NCI-H2029 (cell line): ENCODE results near the gene ATG10.
"Not testable (repeated sequence)": the region's sequence is repeated elsewhere in the genome, so short reads cannot be mapped to it uniquely, and the experiment has no call there.

Experiments used
- DNase-seq: peaks from one replicate; lab custom pipeline; 2025; lab: John Stamatoyannopoulos, UW

The ATG10 gene

DNA sequence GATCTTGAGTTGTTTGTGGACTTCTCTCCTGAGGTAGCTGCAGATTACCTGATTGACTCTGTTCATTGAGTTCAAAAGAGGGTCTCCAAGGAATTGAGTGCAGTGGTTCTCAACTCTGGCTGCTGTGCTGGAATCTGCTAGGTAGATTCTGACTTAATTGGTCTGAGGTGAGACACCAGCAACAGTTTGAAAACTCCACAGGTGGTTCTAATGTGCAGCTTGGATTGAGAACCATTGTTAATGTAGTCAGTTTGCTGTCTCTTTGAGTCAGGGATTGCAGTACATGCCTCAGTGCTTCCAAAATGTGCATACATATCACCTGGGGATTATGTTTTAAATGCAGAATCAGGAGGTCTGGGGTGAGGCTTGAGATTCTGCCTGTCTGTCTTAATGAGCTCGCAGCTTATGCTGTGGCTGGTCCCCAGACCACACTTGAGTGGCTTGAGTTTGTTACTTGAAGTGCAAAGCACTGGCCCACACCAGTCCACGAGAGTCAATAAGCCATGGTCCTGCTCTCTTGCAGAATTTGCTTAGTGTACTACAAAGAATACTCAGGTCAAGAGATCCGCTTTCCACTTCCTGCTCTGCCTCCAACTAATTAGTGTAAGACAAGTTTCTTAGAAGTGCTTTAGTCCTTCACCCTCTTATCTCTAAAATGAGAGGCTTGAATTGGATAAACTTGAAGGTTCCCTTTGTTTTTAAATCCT lies 82.3 kb downstream of the ATG10 start:
- no peak for DNase-seq

DNA sequence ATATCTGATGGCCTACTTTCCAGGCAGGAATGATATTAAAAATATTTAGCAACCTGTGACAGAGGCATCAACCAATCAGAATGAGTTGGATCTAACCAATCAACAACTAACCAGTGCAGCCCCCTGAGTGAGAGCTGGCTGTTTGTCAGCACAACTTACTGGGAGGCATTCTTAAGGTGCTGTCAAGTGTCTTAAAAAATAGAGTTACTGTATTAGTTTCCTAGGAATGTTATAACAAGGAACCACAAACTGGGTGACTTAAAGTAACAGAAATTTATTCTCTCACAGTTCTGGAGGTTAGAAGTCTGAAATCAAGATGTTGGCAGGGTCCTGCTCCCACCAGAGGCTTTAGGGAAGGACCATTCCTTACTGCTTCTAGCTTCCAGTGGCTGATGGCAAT lies 85.2 kb downstream of the ATG10 start:
- DNase-seq = no peak

- no peak for DNase-seq
Observed at GRCh38 chr5:82058710-82059109, 86.9 kb downstream of the ATG10 start.

GRCh38 chr5:82066791-82067190 lies 95.0 kb downstream of the ATG10 start:
- no peak for DNase-seq

DNA sequence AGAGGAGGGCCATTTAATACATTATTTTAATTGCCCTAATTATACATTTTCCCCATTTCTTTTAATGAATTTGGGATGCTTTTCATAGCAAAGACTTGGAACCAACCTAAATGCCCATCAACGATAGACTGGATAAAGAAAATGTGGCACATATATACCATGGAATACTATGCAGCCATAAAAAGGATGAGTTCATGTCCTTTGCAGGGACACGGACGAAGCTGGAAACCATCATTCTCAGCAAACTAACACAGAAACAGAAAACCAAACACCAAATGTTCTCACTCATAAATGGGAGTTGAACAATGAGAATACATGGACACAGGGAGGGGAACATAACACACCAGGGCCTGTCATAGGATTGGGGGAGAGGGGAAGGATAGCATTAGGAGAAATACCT lies 96.2 kb downstream of the ATG10 start:
- not testable (repeated sequence) for DNase-seq

GRCh38 chr5:82068723-82069122 lies 96.9 kb downstream of the ATG10 start:
- no peak for DNase-seq

DNA sequence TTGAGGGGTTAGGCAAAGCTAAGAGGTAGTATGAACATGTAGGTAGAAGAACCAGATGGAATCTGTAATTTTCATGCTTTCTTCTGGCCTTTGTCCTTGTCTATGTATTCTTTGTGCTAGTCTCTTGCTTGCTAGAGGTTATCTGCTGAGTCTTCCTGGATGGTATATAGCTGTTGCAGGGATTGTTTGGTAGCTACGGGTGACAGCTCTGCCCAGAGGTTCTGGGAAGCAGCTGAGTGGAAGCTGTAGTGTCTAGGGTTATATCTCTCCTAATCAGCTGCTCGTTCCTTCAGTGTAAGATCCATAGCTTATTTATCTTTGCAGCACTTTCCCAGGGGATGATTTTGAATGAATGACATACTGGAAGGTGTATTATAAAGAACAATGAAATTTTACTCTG lies 100.3 kb downstream of the ATG10 start:
- DNase-seq = no peak

DNA sequence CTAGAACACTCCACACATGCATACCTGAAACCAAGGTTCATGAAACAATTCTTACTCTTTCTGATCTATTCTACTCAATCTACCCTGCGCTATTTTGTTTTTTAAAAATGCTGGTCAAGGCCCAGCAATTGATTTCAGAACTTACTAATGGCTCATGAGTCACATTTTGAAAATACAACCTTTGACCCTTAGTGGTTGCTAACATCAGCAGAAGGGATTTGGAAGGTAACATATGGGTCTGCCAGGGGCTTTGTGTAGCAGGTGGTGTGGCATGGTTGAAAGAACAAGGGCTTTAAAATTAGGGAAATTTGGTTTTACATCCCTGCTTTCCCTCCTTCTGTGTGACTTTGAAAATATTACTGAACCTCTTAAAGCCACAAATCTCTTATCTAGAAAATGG lies 101.4 kb downstream of the ATG10 start:
- DNase-seq = no peak

DNA sequence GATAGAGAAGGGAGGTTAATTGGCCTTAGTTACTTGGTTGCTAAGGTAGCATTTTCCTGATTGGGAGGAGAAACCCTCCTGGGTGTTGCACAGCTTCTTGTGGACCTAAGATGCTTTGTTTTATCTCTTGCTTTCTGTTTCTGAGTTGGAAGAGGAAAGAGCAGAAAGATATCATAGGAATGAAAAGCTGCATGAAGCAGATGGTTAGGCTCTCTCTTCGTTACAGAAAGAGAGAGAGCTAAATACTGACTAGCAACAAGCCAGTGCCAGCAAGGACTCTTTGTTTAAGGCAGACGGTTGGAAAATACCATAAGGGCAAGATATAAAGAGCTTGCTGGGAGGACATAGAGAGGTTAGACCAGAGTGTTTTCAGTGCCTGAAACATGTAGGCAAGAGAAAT lies 103.1 kb downstream of the ATG10 start:
- DNase-seq = no peak

DNA sequence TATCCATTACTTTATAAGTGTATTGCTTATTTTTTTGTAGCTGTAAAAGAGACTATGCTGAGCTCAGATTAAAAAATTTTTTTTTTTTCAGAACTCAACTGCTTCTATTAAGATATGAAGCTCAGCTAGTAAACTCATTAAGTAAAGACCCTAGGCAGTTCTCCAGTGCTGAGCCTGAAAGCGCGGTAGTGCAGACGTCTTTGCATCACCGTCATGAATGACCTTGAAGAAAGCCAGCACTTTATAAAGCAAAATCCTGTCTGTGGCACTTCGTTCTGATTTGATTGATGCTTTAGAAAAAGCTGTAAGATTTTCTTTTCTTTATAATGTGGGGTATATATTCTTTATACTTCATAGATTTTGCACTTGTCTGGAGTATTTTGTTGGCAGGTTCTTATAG lies 105.7 kb downstream of the ATG10 start:
- no peak for DNase-seq

DNA sequence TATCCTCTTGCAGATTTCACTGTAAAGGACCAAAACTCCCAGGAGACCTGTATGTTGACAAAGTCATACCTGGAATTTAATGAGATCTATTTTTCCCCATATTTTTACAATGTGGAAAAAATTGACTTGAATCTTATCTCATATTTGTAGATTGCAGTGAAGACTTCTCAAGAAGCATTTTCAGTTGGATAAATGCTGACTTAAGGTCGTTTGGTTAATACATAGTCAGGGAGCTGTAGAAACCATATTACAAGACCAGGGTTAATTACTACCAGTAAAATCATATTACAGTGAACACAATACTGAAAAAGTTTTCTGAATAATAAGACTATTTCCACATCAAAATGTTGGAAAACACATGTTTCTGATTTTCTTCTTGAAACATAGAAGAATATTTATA lies 119.8 kb downstream of the ATG10 start:
- DNase-seq = no peak

DNA sequence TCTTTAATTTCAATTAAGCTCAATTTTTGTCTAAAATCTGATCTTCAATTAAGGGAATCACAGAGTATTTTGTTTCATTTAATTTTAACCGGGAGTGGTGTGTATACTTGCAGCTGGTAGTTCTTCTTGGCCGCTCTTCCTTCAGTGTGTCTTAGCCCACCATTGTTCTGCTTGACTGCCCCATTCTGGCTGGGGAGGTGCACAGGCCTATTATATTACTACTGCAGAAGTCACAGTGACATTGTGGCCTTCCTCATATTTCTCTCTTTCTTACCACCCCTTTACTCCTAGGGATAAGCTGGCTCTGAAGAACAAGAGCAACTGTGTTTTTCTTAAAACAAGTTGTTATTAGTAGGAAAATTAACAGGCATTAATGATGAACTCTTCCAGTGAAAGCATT lies 123.7 kb downstream of the ATG10 start:
- DNase-seq = no peak

DNA sequence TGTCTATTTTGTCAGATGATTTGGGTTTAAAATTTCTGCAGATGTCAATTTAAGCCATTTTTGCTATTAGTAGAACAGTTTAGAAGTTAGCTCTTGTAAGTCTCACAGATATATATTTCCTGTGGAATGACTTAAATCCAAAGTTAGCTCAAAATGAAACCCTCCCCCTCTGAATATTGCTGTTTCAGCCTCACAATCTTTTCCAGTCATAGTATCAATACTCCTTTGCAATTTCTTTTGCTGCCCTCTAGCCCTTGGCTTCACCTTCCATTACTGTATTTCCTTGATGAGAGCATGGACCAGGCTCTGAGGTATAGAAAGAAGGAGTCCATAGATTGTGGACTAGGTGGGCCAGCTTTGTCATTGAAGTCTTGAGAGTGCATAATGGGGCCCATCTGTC lies 124.4 kb downstream of the ATG10 start:
- DNase-seq = no peak

DNA sequence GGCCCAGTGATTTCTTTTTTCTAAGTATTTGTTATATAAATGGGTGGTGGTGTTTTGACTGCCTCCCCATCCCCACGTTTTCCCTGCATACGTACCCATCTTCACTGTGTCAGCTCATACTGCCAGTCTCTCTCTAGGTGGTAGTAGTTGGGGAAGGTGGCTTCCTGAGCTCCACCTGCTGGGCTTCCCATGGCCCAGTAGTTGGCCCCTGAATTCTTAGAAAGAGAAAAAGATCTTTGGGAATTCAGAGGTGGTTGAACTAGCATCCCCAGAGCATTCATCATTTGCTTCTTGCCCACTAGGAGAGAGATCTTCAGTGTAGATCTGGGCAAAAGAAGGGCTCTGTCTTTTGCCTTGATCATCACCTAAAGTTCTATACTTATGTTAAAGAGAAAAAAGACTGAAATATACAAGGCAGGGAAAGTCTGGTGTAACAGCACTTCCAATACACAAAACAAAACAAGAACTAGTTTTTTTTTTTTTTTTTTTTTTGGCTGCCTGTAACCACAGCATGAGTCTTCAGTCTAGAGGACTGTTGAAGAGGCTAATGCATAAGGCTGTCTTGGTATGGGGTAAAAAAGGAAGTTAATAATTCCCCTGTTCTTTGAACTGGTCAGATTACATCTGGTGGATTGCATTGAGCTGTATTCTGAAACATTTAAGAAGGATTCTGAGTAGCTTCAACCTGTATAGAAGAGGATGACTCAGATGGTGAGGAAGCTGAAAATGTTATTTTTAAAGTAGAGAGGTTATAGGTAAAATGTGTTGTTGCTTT lies 128.7 kb downstream of the ATG10 start:
- DNase-seq = no peak

GRCh38 chr5:82104872-82105271 lies 133.0 kb downstream of the ATG10 start:
- no peak for DNase-seq

DNA sequence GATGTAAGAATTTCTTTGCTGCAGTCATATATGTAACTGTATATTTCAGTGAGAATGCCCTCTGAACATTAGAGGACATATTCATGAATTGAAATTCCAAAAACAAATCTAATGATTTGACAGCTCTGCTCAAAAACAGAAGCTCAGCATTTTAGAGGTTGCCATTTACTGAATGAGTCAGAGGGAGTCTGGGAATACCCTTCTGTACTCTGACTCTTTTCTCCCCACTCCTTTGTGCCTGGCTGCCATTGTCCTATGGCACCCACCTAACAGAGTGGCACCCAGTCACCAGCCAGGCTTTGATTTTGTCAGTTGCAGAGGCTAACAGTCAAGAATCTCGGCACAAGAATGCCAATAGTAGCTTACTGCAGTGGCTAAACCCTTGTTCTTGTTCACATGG lies 133.6 kb downstream of the ATG10 start:
- no peak for DNase-seq

- DNase-seq = no peak
Observed at GRCh38 chr5:82106207-82106606, 134.4 kb downstream of the ATG10 start.

DNA sequence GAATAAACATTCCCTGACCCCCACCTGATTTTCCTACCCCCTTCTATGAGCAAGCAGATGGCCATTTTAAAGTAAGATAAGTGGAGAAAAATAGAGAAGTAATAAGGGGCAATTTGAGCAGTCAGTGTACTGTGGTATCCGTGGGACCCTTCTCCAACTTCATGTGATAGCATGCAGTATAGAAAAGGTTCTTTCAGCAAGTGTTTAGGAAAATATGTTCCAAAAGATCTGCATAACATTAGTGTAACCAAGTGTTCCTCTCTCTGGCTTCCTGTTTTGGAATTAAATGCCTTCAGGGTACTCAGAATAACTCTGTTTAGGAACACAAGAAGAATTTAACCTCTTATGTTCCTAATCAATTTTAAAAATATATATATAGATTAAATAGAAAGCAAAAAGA lies 134.9 kb downstream of the ATG10 start:
- DNase-seq = no peak

DNA sequence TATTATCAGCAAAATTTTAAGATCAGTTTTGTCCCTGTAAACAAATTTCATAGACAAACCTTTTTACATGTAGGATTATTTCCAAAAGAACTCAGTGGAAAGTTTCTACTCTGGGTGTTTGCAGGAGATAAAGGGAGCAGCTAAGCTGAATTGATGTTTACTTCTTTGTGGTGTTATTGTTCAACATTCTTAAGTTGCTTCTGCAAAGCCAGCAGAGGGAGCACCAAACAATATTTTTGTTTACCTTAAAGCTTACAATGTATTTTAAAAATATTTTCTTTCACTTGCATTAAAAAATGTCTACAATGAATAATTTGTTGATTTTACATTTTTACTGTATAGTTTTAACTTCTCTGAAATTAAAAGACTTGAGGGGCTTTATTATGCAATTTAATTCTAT lies 135.4 kb downstream of the ATG10 start:
- DNase-seq = peak; percentile 11

GRCh38 chr5:82109013-82109412 lies 137.2 kb downstream of the ATG10 start:
- DNase-seq = no peak

DNA sequence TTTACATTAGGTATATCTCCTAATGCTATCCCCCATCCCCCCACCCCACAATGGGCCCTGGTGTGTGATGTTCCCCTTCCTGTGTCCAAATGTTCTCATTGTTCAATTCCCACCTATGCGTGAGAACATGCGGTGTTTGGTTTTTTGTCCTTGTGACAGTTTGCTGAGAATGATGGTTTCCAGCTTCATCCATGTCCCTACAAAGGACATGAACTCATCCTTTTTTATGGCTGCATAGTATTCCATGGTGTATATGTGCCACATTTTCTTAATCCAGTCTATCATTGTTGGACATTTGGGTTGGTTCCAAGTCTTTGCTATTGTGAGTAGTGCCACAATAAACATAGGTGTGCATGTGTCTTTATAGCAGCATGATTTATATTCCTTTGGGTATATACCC lies 138.1 kb downstream of the ATG10 start:
- DNase-seq = not testable (repeated sequence)

DNA sequence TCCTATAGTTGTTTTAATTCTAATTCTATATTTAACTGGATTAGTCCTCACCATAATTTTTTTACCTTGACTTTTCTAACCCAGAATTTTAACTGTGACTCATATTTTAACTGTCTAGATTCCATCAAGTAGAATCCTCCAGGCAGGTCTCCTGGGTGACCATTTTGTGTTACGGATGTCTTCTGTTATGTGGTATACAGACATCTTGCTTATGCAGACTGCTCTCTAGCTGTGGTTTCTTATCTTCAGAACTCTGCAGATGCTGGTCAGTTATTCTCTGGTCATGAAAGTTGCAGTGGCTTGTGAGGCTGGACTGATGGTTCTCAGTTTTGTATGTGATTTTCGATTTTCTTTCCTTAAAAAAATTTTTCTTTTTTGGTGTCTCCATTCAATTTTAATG lies 139.4 kb downstream of the ATG10 start:
- no peak for DNase-seq

DNA sequence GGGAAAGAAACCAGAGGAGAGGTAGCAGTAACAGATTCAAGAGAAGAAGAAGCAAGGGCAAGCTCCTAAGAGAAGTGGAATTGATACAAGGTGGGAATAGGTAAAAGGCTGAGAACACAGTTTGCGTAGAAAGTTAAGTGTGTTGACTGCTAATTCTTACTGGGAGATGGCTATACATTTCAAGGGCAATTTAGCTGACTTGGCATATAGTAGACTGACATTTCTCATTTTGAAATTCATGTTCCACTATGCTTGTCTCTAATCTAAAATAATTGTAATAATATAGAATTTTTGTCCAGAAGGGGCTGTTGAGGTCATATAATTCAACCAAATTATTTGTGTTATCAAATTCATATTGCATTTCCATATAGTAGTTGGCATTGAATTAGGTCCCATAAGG lies 144.0 kb downstream of the ATG10 start:
- no peak for DNase-seq

DNA sequence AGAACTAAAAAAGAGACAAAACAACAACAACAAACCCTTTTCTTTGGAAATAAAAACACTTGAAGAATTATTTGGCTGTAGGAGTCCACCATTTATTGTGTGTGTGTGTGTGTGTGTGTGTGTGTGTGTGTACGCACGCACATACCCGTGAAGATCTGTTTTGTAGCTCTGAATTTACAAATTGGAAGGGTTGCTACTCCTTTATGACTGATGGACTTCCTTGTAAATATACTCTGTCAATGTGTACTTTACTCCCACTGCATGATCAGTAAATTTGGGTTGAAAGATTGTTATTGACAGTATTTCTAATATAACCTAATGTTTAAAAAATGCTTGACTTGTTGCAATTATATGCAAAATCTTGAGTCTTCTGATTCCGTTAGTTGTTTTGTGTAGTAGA lies 148.1 kb downstream of the ATG10 start:
- no peak for DNase-seq
